ENCODE measurements around the gene RXFP1.

RXFP1 gene

DNA sequence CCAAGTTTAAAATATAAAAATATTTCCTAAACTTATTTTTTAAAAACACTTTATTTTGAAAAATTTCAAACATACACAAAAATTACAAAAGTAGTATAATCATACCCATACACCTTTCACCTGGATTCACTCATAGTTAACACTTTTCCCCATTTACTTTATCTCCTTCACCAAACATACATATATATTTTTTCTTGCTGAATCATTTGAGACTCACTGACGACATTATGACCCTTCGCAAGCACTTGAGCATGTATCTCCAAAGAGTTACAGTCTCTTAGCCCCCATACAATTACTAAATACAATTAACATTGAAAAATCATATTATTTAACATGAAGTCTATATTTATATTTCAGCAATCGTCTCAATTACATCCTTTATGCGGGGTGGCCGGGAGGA lies 19.8 kb downstream of the RXFP1 start:
- no peak for DNase-seq (ENCODE audit: low read depth, low spot score)

DNA sequence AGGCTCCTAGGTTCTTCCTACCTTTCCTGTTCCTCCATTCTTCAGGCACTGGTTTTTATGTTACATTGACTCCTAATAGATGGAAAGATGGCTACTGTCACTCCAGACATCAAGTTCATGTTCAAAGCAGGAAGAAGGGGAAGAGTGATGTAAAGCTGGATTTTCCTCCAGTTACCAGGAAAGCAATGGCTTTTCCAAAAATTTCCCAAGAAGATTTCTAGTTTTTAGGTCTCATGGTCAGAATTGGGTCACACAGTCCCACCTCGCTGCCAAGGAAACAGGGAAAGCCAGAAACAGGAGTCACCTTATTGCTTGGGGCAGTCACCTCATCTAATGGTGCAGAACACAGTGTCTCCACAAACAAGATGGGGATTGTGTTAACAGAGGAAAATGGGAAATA lies 21.5 kb downstream of the RXFP1 start:
- DNase-seq (ENCODE audit: low read depth, low spot score), result no peak

DNA sequence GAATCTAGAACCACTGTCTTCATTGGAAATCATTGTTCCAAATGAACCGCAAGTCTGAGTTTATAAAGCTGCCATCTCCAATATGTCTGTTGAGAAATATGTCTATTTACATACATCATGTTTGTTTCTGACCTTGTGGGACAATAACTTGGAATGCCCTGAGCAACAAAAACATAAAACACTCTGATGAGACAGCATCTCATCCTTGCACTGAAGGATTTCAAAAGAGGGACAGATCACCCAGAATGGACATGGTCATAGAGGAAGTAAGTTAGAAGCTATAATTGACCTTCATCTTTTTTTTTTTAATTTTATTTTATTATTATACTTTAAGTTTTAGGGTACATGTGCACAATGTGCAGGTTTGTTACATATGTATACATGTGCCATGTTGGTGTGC lies 22.5 kb downstream of the RXFP1 start:
- no peak for DNase-seq (ENCODE audit: low read depth, low spot score)

DNA sequence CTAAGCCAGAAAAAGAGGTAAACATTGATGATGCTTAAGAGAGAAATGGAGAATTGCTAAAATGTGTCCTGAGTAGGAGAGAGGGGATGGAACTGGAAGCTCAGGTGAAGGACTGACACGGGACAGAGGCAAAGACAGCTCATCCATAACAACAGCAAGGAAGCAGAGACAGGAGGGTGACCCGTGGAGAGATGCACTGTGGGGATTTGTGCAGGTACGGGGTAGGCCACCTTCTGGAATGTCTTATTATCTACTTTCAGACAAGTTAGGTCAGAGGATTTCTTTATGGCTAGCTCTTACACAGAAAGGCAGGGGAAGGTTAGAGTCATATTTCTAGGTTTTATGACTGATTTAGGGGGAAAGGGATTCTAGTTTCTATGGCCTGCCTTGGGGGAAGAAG lies 31.7 kb downstream of the RXFP1 start:
- DNase-seq (ENCODE audit: low read depth, low spot score), result no peak

DNA sequence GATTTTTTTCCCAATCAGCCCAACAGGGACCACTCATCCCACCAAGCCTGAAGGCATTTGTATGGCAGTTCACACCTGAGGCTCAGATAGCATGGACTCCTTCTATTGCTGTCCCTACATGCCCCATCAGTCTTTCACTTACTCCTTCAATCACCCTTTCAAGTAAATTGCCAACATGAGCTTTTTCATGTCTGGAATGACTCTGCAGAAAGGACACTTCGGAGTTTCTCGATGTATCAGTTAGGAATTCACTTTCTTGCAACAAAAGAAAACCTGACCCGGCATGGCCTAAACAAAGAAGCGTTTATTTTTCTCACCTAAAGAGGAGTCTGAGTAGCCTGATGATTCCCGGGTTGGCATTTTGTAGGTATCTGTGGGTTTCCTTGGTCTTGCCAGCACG lies 38.6 kb downstream of the RXFP1 start:
- DNase-seq (ENCODE audit: low read depth, low spot score), result no peak

DNA sequence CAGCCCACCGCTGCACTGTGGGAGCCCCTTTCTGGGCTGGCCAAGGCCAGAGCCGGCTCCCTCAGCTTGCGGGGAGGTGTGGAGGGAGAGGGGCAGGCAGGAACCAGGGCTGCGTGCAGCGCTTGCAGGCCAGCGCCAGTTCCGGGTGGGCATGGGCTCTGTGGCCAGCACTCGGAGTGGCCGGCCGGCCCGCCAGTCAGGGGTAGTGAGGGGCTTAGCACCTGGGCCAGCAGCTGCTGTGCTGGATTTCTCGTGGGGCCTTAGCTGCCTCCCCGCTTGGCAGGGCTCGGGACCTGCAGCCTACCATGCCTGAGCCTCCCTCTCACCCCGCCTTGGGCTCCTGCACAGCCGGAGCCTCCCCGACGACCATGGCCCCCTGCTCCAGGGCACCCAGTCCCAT lies 45.2 kb downstream of the RXFP1 start:
- DNase-seq (ENCODE audit: low read depth, low spot score), result no peak

DNA sequence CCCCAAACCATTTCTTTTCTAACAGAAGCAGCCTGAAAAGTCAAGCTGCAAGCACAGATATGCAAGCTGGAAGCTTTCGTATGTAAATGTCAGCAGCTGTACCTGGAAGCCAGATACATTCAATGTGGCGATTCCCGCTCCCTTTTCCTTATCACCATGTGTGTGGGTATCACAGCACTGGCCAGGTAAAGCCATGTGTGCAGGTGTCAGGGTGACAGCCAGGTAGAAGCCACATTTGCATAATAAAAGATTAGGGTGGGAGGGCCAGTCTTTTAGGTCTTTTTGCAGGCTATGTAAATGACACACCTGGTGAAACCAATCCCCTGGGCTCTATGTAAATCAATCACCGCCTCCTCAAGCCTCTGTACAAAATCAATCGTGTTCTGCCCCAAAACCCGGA lies 50.1 kb downstream of the RXFP1 start:
- DNase-seq (ENCODE audit: low read depth, low spot score), result no peak

DNA sequence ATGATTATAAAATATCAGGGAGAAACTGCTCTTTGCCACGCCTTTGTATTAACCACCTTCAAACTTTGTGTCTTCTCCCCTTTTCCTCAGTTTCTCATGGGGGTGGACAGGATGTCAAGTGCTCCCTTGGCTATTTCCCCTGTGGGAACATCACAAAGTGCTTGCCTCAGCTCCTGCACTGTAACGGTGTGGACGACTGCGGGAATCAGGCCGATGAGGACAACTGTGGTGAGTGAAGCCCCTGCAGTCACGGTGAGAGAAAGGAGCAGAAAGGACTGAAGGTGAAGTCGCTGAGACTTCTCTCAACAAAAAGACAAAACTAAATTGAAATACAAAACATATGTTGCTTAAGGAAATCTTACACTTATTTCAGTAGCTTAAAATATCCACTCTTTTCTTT lies 50.9 kb downstream of the RXFP1 start:
- no peak for DNase-seq (ENCODE audit: low read depth, low spot score)

DNA sequence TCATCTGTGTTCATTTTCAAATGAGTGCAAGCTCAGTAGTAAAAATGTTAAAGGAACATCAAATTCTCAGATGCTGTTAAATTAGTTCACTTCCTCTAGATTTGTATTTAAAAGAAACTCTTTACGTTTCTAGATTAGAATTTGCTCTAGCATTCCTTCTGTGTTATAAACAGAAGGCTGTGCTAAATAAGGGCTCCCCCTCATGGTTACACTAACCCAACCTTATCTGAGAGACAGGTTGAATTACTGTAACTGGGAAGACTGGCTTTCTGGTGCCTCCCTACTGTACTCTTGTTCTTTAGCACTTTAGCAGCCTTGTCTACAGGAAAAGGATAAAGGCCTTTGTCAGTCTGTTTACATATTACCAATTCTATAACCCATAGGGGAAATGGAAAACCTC lies 56.8 kb downstream of the RXFP1 start:
- DNase-seq (ENCODE audit: low read depth, low spot score), result no peak

DNA sequence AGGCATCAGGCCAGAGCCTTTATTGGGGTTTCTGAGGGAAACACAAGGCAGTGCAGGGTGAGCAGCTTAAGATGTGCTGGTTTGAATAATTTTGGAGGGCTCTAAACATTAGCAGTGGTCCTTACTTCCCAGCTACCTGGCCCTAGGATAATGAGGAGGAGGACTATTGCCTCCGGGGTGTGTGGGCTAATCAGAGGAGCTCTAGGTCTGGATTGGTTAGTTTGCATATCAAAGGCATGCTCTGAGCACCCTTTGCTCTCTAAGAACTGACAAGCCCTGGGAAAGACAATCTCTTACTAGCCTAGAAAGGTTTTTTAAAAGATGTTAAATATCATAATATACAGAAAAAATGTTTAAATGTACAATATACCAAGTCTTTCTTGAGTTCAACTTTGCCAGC lies 58.4 kb downstream of the RXFP1 start:
- DNase-seq (ENCODE audit: low read depth, low spot score), result no peak

DNA sequence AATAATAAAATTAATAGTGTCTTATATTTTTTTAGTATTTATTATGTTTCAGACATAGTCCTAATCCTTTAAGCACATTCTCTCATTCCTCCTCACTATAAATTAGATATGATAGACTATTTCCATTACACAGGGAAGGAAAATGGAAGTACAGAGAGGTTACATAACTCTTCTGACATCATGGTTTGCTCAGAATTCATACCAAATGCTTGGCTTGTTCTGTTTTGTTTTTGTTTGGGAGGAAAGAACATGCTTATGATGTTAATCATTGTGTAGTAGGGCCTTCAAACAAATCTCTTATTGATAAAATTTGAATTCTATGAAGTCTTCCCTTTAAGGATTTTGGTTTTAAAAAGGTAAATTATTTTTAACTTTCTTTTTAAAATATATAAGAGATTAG lies 59.5 kb downstream of the RXFP1 start:
- no peak for DNase-seq (ENCODE audit: low read depth, low spot score)

DNA sequence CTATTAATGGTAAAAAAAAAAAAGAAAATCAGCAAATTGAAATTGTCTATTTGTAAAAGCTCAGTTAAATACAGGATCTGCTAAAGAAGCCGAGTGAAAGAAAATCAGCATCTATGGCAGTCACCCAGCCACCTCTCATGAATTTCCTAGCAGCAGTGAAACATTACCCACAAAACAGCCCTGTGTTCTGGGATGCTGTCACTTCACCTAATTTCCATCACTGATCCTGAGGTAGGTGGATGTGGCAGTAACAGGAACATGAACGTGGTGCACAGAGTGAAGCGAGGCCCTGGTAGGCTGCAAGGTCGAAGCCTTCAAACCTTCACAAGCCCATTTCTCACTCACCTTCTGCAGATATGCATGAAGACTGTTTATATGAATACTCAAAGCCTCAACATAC lies 65.2 kb downstream of the RXFP1 start:
- DNase-seq (ENCODE audit: low read depth, low spot score), result no peak

DNA sequence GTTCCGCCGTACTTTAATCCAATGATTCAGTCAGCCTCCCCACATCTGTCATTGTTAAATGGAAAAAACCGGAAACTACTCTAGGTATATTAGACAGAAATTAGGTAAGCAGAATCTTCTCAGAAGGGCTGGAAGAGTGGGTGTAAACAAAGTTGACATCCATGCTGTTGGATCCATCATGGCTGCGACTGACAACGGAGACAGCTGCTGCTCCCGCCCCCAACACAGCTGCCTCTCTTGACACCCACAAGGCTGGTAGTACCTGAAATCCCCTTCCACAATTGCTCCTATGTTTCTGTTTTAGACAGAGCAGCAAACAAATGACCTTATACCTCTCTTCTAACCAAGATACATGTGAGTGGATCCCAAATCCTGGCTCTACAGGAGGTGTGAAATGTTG lies 66.6 kb downstream of the RXFP1 start:
- no peak for DNase-seq (ENCODE audit: low read depth, low spot score)

DNA sequence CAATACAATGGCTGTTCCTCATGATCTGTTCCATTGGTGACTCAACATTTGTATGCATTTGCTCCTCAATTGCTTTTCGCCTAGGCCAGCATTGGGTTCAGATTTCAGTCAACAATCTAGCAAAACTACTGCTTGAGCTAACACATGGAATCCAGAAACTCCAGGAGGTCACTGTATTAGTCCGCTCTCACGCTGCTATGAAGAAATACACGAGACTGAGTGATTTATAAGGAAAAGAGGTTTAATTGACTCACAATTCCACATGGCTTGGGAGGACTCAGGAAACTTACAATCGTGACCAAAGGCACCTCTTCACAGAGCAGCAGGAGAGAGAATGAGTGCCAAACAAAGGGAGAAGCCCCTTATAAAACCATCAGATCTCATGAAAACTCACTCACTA lies 67.1 kb downstream of the RXFP1 start:
- no peak for DNase-seq (ENCODE audit: low read depth, low spot score)

DNA sequence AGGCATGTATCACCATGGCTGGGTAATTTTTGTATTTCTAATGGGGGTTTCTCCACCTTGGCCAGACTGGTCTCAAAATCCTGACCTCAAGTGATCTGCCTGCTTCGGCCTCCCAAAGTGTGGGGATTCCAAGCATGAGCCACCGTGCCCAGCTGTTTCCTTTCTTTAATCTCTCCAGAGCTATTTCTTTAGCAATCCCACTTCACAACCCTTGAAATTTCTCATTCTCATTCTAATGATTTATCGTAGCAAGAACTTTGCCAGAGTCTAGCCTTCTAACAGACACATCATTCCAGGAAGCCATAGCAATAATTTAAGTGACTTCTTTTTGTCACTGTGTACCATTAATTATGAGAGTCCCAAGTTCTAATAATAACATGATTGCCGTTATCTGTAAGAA lies 68.6 kb downstream of the RXFP1 start:
- DNase-seq (ENCODE audit: low read depth, low spot score), result no peak

DNA sequence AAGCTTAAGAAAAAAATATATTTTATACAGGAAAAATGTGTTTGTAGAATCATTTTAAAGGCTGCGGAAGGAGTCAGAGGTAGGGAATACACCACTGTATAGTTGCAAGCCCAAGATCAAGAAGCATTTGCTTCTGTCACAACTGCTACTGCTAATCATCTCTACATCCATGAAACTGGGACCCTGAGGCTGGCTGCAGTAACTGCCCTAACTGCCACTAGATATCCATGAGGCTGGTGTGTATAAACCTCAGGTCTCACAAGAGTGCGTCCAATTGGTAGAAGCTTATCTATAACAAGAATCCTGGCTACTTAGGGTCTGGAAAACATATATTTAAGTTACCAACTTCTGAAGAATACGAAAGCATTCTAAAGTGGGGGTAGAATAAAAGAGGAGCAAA lies 69.1 kb downstream of the RXFP1 start:
- no peak for DNase-seq (ENCODE audit: low read depth, low spot score)

DNA sequence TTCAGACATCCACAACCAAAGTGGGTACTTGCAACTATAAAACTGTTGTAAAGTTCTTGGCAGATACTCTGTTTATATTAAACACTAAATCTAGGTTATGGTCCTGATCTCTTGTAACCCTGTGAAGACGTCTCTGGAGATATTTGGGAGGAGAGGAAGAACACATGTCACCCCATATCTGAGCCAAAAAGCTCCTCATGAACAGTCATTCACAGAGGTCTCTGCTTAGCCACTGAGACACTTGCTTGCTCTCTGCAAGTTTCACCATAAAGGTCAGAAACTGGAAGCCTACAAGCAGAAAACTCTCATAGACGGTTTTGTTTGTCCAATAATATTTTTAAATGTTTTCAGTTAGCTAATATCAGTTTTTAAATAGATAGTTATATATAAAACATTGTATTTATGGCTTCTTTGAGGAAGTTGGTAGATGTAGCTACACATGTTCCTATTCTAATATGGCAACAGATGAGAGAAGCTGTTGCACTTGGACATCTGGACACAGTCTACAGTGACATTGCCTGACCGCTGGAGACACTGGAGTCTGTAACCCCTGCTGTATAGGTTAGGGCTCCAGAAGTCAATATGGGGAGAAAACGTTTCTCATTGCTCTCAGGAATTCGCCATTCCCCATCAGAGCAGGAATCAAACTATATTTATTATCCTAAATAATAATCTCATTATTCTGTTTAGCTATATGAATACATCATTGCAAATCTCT lies 76.4 kb downstream of the RXFP1 start:
- no peak for DNase-seq (ENCODE audit: low read depth, low spot score)

DNA sequence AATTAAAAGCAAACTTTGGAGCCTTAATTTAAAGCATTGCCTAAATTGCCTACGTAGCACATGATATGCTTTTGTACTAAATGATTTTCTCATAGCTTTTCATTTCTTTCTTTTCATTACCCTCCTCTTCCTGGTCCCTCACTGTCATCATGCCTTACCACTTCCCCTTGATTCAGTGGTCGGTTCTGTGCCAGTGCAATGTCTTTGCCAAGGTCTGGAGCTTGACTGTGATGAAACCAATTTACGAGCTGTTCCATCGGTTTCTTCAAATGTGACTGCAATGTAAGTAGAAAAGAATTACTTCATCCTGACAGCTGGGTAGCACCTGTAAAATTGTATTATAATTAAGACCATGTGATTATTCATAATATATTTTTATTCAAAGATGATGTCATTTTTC lies 77.5 kb downstream of the RXFP1 start:
- DNase-seq (ENCODE audit: low read depth, low spot score), result no peak

DNA sequence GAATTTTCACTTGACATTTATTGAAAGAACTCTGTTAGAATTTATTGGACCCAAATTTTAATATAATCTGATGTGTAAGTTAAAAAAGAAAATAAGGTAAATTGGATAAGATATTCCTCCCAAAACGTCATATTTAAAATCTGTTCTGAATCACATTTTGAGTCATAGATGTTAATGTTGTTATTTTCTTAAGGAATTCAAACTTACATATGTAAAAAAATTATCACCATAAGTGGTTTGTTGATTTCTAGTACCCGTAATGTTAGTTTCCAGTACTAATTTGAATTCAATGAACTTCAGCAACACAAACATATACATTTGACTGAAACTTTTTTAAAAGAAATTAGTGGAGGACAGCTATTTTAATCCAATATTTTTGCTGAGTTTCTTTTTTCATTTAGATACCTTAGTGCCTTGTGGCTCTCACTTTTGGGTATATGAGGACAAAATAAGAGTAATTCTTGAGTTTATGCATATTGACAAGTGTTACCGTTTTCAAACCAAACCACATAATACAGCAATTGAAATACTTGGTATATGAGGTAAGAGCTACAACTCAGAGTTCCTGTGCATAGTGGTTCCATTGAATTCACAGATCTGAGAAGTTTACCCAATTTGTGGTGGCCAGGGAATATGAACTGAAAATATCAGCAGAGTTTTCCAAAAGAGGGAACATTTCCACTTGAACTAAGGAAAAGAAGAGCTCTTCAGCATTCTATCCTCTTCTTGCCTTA lies 78.2 kb downstream of the RXFP1 start:
- no peak for DNase-seq (ENCODE audit: low read depth, low spot score)

DNA sequence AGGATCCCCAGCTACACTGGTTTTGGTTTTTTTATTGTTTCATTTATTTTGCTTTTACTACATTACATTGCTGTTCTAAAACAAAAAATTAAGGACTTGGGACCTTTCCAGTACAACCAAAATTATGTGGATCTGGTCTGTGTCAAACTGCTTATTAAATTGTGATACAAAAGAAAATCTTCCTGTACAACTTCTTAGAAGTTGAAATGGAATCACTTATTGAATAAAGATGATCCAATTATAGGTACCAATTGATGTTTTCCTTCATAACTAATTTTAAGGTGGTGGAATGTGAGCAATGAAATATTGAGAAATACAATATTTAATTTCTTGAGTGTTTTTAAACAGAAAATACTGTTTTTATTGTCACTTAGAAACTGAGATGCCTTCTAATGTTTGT lies 82.7 kb downstream of the RXFP1 start:
- DNase-seq (ENCODE audit: low read depth, low spot score), result no peak

DNA sequence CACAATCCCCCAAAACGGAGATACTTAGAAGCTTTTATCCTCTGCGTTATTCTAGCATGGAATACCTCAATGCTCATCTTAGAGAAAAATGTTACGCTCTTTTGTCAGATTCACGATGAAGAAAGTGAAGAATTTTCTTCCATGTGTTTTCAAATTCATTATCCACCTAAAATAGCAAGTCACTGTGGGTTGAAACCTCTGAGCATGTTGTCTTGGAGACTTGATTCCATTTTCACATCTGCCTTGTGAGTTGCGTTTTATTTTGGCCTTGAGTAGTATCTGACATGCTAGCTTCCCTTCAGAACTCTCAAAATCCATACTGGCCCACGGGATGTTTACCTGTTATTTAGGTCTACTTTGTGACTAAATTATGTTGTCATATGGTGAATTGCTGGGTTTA lies 83.7 kb downstream of the RXFP1 start:
- no peak for DNase-seq (ENCODE audit: low read depth, low spot score)

DNA sequence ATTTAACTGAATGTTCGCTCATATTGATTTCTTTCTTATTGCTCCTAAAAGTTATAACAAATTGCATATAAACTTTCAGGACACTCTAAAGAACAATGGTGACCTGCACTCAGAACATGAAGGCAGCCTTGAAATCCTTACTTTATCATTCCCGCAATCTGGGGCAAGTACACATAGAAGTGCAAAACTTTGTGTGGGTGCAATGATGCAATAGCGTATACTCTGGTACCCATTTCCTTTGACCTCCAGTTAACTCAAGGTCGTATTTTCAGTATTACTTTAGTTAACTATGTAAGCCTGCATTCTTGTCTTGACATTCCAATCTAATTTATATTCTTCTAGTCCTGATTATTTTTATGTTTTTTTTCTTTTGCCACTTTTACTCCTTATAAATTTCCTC lies 85.3 kb downstream of the RXFP1 start:
- no peak for DNase-seq (ENCODE audit: low read depth, low spot score)

DNA sequence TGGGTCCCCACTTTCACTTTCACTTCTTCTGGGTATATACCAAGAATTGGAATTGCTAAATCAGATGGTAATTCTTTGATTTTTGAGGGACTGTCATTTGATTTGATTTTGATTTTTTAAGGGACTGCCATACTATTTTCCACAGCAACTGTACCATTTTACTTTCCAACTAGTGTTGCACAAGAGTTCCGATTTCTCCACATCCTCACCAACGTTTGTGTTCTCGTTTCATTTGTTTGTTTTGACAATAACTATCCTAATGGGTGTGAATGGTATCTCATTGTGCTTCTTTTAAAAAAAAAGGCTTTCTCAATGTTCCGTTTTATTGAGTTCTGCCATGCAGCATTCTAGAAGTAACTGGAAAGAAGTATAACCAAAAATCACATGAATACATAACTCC lies 87.4 kb downstream of the RXFP1 start:
- no peak for DNase-seq (ENCODE audit: low read depth, low spot score)

DNA sequence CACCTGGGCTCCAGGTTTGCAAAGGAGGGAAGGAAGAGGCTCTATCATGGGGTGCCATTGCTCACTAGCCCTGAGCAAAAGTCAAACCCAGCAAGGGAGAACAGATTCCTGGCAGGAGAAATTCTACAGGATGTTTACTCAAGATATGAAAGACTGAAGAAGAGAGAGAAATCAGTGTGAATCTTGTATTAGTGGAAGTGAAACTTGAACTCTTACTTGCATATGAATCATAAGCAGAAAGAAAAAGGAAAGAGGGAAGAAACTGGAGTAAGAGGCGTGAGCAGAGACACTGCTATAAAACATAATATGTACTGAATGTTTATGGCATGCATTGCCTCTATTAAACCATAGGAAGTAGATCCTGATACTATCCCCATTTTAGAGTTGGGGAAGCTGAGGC lies 89.1 kb downstream of the RXFP1 start:
- no peak for DNase-seq (ENCODE audit: low read depth, low spot score)

Data from brain pericyte (primary cell).